Right lobe of liver (tissue), 4 donors: Measurements from ENCODE around the gene VAPB.

Experiments
- CTCF ChIP-seq, 4 donors: fragments of 200-600 bp in 3 of 4; fragments of 450-650 bp in 1 of 4; IDR thresholded peaks; one replicate each; pipeline versions ENCODE4 v1.5.1 to v1.8.0; 2016 to 2022; ENCODE audit warnings: antibody characterized with exemption in 4 of 4, mild to moderate bottlenecking in 2 of 4
- POLR2A ChIP-seq: fragments of 450-650 bp; IDR thresholded peaks from one replicate; pipeline ENCODE4 v1.6.1; 2017; ENCODE audit warnings: antibody characterized with exemption, mild to moderate bottlenecking
- donor health status: DM: no; HTN: no; CAD: no.
- donor health status: DM: no; HTN: no; CAD: no.
- donor health status: DM: no; HTN: yes; CAD: no.

- TF ChIP-seq POLR2A (no peak), CTCF (IDR thresholded peaks at IDR 0.05) (no peak)
Observed at GRCh38 chr20:58393299-58393698, 4.3 kb downstream of the VAPB start.
